COR-L47 (cell line): ENCODE results near the gene PDAP1.
"Not testable (repeated sequence)": the region's sequence is repeated elsewhere in the genome, so short reads cannot be mapped to it uniquely, and the experiment has no call there.

Source experiments
- DNase-seq: peaks from one replicate; lab custom pipeline; 2025; lab: John Stamatoyannopoulos, UW

PDAP1 gene

DNA sequence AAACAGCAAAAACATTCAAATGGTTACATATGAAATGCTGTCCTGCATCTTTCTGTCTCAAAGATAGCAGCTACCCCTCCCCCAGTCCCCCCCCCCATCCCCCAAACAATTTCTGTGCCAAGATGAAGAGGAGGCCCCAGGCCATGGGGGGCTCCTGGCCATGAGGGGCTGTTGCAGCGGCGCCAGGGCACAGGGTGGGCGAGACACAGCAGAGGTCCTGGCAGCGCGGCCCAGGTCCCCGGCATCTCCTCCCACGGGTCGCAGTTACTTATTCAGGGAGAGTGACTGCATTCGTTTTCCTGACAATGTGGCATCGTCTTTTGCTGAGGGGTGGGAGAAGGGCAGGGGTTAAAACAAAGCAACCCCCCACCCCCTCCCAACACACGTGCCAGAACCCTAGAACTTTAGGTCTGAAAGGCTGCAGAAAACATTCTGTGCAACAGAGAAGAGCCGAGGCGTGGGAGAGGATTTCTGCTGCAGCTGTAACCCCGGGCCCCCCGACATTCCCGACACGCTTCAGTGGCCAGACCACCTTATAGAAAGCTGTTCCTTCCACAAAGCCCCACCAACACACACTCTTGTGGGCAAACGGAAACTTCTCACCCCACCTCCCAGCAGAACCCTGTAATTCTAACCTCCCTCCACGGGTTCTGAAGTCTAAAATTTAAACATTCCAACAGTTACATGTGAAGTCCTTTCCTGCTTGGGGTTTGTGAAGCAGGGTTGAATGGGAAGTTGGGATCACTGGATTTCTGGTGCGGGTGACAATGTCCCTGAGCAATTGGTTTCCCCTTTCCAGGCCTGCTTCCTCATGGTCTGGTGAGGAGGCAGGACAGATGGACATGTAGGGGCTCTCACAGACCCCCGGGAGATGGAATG is 11.7 kb downstream of the PDAP1 start:
- no peak for DNase-seq

- DNase-seq = no peak
Measured at GRCh38 chr7:99395616-99396327, 12.6 kb downstream of the PDAP1 start.

DNA sequence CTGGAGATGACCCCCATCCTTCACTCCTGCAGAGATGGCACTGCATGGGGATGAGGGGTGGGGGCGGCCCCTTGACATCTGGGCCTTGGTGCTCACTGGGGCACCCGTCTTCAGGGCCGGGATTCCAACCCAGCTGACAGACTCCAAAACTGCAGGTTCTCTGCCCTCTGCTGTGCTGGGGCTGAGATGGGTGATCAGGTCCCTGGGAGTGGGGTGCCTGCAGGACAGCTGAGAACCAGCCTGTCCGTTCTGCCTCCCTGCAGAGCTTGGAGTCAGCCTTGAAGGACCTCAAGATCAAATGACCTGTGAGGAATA is 14.3 kb downstream of the PDAP1 start:
- no peak for DNase-seq

DNA sequence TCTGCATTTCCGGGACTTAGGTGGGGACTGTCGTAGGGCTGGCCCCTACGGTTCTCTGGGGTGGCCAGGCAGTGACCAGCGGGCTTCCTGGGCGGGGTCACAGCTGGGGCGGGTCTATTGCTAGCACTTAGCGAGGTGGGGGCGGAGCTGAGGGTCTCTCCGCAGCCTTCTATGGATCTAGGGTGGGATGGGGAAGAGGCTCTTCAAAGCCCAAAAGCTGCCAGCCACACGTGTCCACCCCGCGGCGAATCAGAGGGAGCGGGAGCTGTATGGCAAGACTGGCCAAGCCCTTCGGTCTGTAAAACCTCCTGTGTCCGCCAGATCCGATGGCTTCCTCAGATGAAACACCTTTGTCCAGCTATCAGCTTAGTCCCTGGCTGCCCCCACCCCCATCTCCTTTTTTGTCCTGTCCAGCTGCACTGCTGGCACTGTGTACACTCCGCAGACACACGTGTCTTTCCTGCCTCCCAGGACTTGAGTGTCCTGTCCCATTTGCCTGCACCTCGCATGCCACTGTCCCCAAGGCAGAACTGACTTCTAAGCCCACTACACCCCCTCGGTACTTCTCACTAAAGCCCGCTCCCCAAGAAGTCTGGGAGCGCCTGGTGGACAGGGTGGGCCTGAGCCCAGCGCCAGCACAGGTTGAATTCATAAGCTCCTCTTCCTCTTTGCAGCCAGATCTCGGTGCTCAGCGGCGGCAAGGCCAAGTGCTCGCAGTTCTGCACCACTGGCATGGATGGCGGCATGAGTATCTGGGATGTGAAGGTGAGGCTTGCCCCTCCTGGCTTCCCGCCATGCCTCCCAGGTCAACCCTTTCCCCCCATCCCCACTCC is 14.8 kb downstream of the PDAP1 start:
- DNase-seq = peak; percentile 54

- peak; percentile 88 for DNase-seq
Measured at GRCh38 chr7:99392659-99393354, 15.6 kb downstream of the PDAP1 start.

DNA sequence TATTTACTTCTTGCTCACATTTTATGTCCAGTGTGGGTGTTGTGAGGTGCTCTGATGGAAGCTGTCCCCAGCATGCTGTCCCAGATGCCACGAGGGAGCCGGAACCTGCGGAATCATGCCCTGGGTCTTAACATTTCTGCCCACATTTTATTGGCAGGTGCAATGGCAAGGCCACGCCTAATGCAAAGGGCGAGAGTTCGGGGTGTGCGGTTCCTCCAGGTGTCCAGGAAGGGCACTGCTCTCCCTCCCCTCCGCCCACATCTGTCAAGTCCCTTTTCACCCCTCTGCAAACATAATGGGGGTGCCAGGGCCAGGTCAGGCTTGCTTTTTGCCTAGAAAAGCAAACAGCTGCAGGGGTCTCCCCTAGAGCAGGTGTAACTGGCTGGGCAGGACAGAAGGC is 16.4 kb downstream of the PDAP1 start:
- no peak for DNase-seq

DNA sequence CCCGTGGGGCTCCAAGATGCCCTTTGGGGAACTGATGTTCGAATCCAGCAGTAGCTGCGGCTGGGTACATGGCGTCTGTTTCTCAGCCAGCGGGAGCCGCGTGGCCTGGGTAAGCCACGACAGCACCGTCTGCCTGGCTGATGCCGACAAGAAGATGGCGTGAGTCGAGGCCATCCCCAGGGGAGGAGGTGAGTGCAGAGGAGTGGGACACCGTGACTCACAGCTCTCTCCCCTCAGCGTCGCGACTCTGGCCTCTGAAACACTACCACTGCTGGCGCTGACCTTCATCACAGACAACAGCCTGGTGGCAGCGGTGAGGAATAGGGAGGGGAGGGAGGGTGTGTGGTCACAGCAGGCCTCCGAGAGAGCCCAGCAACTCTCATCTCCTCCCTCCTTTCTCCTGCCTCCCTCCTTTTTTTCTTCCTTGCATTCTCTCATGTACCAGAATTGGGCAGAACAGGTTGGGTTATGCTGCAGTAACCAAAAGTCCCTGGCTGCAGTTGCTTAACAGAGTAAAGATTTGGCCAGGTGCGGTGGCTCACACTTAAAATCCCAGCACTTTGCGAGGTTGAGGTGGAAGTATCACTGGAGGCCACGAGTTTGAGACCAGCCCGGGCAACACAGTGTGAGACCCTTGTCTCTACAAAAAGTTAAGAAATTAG is 17.3 kb downstream of the PDAP1 start:
- DNase-seq = no peak

DNA sequence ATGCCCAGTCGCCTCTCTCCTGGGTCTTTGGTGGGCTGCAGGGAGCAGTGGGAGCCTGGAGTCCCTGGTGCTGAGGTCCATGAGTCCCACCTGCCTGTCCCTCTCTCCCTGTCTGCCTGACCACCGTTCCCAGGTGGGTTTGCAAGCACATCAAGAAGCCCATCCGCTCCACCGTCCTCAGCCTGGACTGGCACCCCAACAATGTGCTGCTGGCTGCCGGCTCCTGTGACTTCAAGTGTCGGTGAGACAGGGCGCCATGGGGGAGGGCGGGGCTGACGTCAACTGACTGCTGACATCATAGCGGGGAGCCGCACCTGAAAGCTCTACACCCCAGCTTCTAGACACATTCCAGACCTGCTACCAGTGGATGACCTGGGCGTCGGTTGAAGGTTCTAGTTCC is 18.6 kb downstream of the PDAP1 start:
- no peak for DNase-seq

DNA sequence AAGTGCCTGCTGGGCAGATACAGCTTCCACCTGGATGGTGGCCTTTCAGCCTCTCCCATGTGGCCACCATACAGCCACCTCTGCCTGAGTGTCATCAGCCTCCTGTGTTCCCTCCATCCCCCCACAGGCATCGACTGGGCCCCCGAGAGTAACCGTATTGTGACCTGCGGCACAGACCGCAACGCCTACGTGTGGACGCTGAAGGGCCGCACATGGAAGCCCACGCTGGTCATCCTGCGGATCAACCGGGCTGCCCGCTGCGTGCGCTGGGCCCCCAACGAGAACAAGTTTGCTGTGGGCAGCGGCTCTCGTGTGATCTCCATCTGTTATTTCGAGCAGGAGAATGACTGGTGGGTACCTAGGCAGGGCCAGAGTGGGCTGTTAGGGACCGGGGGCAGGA is 20.5 kb downstream of the PDAP1 start:
- DNase-seq = no peak

- DNase-seq = not testable (repeated sequence)
Measured at GRCh38 chr7:99387239-99387635, 21.2 kb downstream of the PDAP1 start.

- DNase-seq = peak; percentile 10
Measured at GRCh38 chr7:99386584-99387238, 21.7 kb downstream of the PDAP1 start.

DNA sequence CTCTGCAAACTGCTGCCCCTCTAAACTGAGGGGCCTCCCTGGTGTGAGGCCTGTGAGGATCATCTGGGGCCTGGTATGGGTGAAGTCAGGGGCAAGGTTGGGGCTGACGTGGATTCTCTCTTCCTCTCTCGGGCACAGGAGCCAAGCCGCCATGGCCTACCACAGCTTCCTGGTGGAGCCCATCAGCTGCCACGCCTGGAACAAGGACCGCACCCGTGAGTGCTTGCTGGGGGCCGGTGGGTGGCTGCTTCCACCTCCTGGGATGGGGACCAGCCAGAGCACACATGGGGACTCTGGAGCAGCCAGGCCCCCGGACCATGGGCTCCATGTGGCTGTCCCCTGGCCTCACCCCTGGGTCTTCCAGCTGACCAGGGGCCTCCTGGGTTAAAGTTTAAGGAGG is 22.8 kb downstream of the PDAP1 start:
- no peak for DNase-seq

GRCh38 chr7:99384523-99384922 is 23.9 kb downstream of the PDAP1 start:
- DNase-seq = no peak

DNA sequence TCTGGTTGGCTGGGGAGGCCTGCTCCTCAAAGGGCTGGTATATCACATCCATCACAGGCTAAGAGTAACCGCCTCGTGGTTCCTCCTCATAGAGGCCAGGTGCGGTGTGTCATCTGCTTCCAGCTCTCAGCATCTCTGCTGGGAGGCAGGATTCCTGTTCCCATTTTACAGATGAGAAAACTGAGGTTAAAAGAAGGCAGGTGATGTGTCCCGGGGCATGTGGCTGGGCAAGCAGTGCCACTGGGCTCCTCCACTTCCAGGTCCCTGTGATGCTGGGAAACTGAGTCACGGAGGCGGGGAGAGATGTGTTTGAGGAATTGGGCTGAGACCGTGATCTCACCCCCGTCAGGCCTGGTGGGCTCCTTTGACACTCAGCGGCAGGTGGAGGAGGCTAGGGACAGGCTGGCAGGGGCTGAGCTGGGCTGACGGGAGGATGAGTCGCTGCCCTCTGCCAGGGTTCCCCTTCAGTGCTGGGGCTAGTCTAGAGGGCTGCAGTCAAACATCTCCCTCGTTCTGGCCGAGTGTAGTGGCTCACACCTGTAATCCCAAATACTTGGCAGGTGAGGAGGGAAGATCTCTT is 24.5 kb downstream of the PDAP1 start:
- no peak for DNase-seq

- DNase-seq = no peak
Measured at GRCh38 chr7:99383203-99383602, 25.2 kb downstream of the PDAP1 start.

GRCh38 chr7:99381664-99382075 is 26.7 kb downstream of the PDAP1 start:
- DNase-seq = no peak

- DNase-seq = no peak
Measured at GRCh38 chr7:99380823-99381663, 27.4 kb downstream of the PDAP1 start.

- no peak for DNase-seq
Measured at GRCh38 chr7:99380032-99380822, 28.2 kb downstream of the PDAP1 start.

GRCh38 chr7:99379693-99380031 is 28.7 kb downstream of the PDAP1 start:
- DNase-seq = not testable (repeated sequence)
